HAP-1 (cell line): ENCODE measurements around the gene RAB27B.
A peak's percentile ranks its signal among the peaks of the same experiment; 100 is the strongest.

Experiments
- DNase-seq, 2 experiments: peaks; one replicate each; pipeline ENCODE4 v3.0.0-alpha.2; 2016 to 2020; ENCODE audit warnings: low spot score in 2 of 2
- H3K27me3 ChIP-seq: fragments of 250-450 bp; sonication (Bioruptor Pico); 2 replicates; pipeline ENCODE4 v1.5.1; 2020; ENCODE audit warnings: low read depth, mild to moderate bottlenecking, moderate library complexity
- H3K36me3 ChIP-seq: fragments of 250-450 bp; sonication (Bioruptor Pico); replicated peaks from 2 replicates; pipeline ENCODE4 v1.5.1; 2020; ENCODE audit warnings: mild to moderate bottlenecking
- H3K4me1 ChIP-seq: fragments of 250-450 bp; sonication (Bioruptor Pico); 2 replicates; pipeline ENCODE4 v1.5.1; 2020; ENCODE audit warnings: mild to moderate bottlenecking
- H3K4me3 ChIP-seq: fragments of 250-450 bp; sonication (Bioruptor Pico); 2 replicates; pipeline ENCODE4 v1.5.1; 2020; ENCODE audit warnings: mild to moderate bottlenecking, moderate library complexity
- H3K9me3 ChIP-seq: fragments of 250-450 bp; sonication (Bioruptor Pico); 2 replicates; pipeline ENCODE4 v1.5.1; 2020; ENCODE audit warnings: mild to moderate bottlenecking, moderate library complexity
- in situ Hi-C: fragments of 300-500 bp; cut with MboI; formaldehyde crosslinking; loops from 3 replicates; pipeline ENCODE4 v1.14.3; 2020; ENCODE audit warnings: low sequenced_read_pairs, inconsistent platforms, mixed read lengths

The RAB27B gene, protein sequence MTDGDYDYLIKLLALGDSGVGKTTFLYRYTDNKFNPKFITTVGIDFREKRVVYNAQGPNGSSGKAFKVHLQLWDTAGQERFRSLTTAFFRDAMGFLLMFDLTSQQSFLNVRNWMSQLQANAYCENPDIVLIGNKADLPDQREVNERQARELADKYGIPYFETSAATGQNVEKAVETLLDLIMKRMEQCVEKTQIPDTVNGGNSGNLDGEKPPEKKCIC

DNA sequence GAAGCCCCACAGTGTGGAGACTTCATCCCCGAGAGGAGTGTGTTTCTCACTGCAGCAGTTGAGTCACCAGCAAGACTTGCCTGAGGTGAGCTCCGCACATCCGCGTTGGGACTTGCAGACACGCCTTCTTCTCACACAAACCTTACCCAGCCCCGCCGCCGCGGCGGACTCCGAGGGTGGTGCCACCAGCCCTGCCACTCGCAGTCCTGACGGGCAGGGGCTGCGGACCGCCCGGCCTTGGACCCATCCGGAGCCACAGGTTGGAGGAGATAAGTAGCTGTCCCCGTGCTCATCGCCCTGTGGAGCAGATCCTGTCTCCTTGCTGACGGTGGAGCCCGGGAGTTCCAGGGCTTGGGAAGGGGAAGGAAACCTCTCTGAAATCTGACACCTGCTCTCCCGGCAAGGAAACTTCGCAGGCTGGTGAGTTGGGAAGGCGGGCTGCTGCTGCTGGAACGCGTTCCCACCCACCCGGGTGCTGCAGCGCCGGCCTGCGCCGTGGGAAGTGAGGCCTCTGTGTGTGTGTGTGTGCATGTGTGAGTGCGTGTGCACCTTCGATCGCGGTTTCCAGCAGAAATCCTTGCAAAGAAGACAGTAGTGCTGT lies at the start of gene RAB27B:
RAB27B (plus strand) TSS at position 197 of the 601 bp plus-strand sequence. CDS start 49,109 bp downstream, outside the sequence.
- H3K27me3 ChIP-seq, result no peaks in the 10 kb centered on the region
- in situ Hi-C loops, result no loop called here
- peak within 1 kb of the TSS; percentile 14; the same call in 1 of the 2 replicates for H3K4me3 ChIP-seq
- H3K9me3 ChIP-seq, result no peaks in the 10 kb centered on the region
- DNase-seq, result peak; percentile 65 to 76
- no peaks in the 10 kb centered on the region for H3K36me3 ChIP-seq
- H3K4me1 ChIP-seq, result peaks cover 5% of the 10 kb centered on the region

DNA sequence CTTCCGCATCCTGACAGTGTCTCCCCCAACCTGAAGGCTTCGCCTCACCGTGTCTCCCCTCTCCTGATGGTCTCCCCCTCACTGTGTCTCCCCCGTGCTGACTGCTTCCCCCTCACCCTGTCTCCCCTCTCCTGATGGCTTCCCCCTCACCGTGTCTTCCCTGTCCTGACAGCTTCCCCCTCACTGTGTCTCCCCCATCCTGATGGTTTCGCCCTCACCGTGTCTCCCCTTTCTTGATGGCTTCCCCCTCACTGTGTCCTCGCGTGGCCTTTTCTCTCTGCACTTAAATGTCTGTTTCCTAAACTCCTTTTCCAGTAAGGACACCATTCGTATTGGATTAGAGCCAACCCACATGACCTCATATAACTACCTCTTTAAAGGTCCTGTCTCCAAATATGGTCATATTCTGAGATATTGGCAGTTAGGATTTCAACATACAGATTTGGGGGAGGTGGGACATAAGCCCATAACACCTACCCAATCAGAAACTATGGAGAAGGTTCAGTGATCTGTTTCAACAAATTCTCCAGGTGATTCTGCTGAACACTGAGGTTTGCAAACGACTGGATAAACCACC lies 47.9 kb upstream of the RAB27B start:
- Histone ChIP-seq H3K4me3 (no peak overlapping the region), H3K27me3 (no peaks in the 10 kb centered on the region), H3K9me3 (no peaks in the 10 kb centered on the region), H3K4me1 (no peaks in the 10 kb centered on the region), H3K36me3 (no peaks in the 10 kb centered on the region)
- in situ Hi-C loops, result no loop called here
- no peak for DNase-seq

DNA sequence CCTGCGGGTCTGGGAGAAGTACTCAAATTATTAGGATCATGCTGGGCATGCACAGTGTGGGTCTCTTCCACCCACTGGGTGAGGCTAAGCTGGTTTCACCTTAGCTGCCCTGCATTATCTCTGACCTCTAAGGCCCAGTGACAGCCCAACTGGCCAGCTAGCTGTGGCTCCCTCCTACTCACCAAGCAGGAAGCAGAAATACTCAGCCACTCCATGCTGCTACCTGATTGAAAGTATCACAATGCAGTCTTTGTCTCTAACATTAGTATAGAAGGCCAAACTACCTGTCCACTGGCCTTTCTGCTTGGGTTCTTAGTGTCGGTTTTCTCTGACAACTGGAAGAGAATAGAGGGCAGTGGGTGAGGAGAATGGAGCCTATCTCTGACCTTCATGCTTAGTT lies 47.3 kb upstream of the RAB27B start:
- no peaks in the 10 kb centered on the region for H3K4me1 ChIP-seq
- H3K27me3 ChIP-seq, result no peaks in the 10 kb centered on the region
- no peaks in the 10 kb centered on the region for H3K36me3 ChIP-seq
- H3K4me3 ChIP-seq, result no peak overlapping the region
- no peak for DNase-seq
- in situ Hi-C loops, result no loop called here
- no peaks in the 10 kb centered on the region for H3K9me3 ChIP-seq

DNA sequence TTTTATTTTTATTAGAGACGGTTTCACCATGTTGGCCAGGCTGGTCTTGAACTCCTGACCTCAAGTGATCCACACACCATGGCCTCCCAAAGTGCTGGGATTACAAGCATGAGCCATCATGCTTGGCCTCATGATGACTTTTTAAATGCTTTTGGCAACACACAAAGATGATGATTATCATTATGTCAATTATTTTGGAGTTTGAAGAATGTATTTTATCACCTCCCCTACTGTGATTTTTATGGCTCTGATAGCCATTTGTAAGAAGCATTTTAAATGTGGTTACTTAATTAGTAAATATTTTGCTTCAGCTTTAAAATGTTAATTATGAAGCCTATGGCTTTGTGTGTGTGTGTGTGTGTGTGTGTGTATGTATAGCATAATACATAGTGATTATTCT lies 45.1 kb upstream of the RAB27B start:
- Histone ChIP-seq H3K27me3 (no peaks in the 10 kb centered on the region), H3K4me1 (no peaks in the 10 kb centered on the region), H3K9me3 (no peaks in the 10 kb centered on the region), H3K36me3 (no peaks in the 10 kb centered on the region), H3K4me3 (no peak overlapping the region)
- no peak for DNase-seq
- in situ Hi-C loops, result no loop called here

DNA sequence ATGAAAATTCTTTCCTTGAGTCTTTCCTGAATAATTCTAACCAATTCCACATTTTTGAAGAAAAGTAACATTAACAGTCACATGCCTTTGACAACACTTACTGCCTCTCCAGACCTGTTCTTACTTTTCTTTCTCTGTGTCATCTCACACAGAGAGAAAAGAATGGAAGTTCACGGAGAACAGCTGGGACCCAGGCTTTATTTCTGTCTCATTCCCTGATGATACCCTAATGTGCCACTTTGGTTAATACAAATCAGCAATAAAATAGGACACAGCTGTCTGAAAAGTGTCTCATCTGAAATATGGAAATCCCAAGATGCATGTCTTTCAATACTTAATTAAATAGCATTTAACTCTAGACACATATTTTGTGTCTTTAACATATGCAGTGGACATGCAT lies 42.1 kb upstream of the RAB27B start:
- no peak for DNase-seq
- H3K4me3 ChIP-seq, result no peak overlapping the region
- H3K9me3 ChIP-seq, result no peaks in the 10 kb centered on the region
- in situ Hi-C loops, result no loop called here
- no peaks in the 10 kb centered on the region for H3K36me3 ChIP-seq
- no peaks in the 10 kb centered on the region for H3K27me3 ChIP-seq
- no peaks in the 10 kb centered on the region for H3K4me1 ChIP-seq

DNA sequence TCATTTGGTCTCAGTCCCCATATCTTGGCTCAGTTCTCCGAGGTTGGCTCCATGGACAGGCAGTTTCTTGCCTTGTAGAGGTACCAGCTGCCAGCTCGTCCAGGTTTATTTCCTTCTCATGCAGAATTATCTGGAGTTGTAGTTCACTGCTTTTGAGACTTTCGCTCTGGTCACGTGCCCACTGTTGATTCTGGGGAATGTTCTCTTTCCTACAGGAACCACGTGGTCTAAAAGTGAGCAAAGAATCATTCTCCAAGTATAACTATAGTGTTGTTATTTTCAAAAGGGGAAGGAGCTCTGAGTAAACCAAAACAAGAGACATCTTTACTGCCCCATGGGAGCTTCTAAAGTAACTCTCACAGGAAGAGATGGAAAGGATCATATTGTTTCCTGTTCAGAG lies 41.2 kb upstream of the RAB27B start:
- in situ Hi-C loops, result no loop called here
- H3K27me3 ChIP-seq, result no peaks in the 10 kb centered on the region
- no peaks in the 10 kb centered on the region for H3K36me3 ChIP-seq
- no peaks in the 10 kb centered on the region for H3K9me3 ChIP-seq
- no peaks in the 10 kb centered on the region for H3K4me1 ChIP-seq
- DNase-seq, result no peak
- no peak overlapping the region for H3K4me3 ChIP-seq

DNA sequence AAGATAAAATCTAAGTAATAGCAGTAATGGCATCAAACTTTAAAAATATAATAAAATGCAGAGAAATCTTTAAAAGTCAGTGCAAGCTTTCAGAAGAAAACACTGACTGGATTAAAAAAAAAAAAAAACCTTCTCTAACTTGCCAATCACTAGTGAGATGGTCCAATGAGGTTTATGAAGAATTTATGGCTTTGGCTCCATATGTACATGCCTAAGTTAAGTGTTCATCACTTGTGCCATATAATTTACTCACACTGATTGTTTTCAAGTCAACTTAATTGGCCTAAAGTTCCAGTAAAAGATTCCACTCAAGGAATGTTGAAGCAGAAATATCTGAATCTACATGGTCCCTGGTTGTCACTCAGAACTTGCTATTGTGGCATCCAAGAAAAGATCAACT lies 40.7 kb upstream of the RAB27B start:
- Histone ChIP-seq H3K27me3 (no peaks in the 10 kb centered on the region), H3K4me1 (no peaks in the 10 kb centered on the region), H3K36me3 (no peaks in the 10 kb centered on the region), H3K4me3 (no peak overlapping the region), H3K9me3 (no peaks in the 10 kb centered on the region)
- DNase-seq, result no peak
- in situ Hi-C loops, result no loop called here

DNA sequence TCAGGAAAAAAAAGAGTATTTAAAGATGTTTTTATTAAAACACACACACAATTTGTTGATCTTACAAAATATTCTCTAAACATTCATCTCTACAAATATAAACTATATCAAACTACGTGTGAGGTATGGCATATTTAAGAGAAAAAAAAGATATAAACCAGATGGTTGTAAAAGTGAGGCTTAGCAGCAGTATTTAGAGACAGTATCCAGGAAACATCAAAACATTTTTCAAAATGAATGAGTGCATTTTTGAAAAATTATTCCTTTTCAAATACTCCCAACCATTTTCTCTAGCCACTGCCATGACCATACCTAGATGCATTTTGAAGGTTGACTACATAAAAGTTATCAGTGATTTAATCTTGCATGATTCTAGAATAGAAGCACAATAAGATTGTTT lies 38.2 kb upstream of the RAB27B start:
- Histone ChIP-seq H3K4me3 (no peak overlapping the region), H3K9me3 (no peaks in the 10 kb centered on the region), H3K36me3 (no peaks in the 10 kb centered on the region), H3K27me3 (no peaks in the 10 kb centered on the region), H3K4me1 (no peaks in the 10 kb centered on the region)
- in situ Hi-C loops, result no loop called here
- no peak for DNase-seq

DNA sequence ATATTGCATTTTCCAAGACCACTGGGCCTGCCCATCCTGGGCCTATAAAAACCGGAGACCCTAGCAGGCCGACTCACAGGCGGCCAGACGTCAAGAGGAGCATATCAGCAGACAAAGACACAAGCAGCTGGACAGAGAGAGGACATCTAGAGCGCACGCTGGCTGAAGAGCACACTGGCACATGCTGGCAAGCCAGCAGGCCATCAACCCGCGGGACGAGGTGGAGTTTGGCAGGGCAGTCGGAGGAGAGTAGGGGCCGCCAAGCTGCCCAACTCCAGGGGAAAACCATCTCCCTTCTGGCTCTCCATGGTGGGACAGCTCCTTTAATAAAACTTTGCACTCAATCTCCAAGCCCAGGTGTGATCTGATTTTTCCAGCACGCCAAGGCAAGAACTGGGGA lies 36.6 kb upstream of the RAB27B start:
- no peak for DNase-seq
- Histone ChIP-seq H3K4me1 (no peaks in the 10 kb centered on the region), H3K27me3 (no peaks in the 10 kb centered on the region), H3K36me3 (no peaks in the 10 kb centered on the region), H3K9me3 (no peaks in the 10 kb centered on the region), H3K4me3 (no peak overlapping the region)
- in situ Hi-C loops, result no loop called here

DNA sequence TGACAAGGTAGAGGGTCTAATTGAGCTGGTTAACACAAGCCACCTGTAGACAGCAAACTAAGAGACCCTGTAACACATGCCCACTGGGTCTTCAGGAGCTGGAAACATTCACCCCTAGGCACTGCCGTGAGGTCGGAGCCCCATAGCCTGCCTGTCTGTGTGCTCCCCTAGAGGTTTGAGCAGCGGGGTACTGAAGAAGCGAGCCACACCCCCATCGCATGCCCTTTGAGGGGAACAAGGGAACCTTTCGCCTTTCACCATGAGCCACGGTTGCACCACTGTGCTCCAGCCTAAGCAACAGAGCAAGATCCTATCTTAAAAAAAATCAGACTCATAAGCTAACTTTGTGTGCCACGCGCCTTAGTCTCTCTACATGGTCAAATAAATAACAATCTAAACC lies 36.2 kb upstream of the RAB27B start:
- no peaks in the 10 kb centered on the region for H3K27me3 ChIP-seq
- in situ Hi-C loops, result no loop called here

DNA sequence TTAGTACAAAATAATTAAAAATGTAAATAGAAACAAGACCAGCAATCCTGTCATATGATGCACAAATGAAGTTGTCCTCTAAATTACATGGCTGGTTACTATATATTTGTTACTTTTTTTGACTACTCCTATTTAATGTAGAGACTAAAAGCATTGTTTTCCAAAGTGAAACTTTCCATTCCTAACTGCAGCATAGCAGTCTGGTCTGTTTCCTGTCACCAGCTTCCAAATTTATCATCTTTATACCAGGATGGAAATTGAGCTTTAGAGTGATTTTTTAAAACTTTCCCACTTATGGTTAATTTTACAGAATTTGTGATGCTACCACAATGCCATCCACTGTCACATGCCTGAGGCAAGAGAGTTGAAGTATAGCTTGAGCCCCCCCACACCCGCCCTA lies 33.5 kb upstream of the RAB27B start:
- Histone ChIP-seq H3K9me3 (no peaks in the 10 kb centered on the region), H3K27me3 (no peaks in the 10 kb centered on the region), H3K4me3 (no peak overlapping the region), H3K36me3 (no peaks in the 10 kb centered on the region), H3K4me1 (no peaks in the 10 kb centered on the region)
- no peak for DNase-seq
- in situ Hi-C loops, result no loop called here

More for the DNA sequence above, 36.2 kb upstream of the RAB27B start:
- no peaks in the 10 kb centered on the region for H3K9me3 ChIP-seq
- no peaks in the 10 kb centered on the region for H3K36me3 ChIP-seq
- H3K4me1 ChIP-seq, result no peaks in the 10 kb centered on the region
- DNase-seq, result no peak
- H3K4me3 ChIP-seq, result no peak overlapping the region

DNA sequence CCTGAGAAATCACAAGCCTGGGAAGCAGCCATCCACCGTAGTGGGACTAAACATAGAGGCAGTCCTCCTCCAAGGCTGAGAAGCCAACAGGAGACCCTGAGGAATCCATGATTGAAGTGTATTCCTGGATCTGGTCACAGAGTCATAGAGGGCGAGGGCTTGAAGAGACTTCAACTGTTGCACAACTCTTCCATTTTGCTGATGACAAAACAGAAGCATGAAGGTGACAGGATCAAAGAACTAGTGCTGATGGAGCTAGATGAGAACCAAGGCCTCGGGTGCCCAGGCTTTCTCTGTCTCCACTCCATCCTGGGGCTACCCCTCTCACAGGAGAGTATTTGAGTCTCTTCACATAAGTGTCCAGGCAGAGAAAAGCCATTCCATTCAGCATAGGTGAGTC lies 30.1 kb upstream of the RAB27B start:
- no peak overlapping the region for H3K4me3 ChIP-seq
- no peaks in the 10 kb centered on the region for H3K9me3 ChIP-seq
- no peaks in the 10 kb centered on the region for H3K36me3 ChIP-seq
- in situ Hi-C loops, result no loop called here
- no peaks in the 10 kb centered on the region for H3K4me1 ChIP-seq
- no peak for DNase-seq
- no peaks in the 10 kb centered on the region for H3K27me3 ChIP-seq

DNA sequence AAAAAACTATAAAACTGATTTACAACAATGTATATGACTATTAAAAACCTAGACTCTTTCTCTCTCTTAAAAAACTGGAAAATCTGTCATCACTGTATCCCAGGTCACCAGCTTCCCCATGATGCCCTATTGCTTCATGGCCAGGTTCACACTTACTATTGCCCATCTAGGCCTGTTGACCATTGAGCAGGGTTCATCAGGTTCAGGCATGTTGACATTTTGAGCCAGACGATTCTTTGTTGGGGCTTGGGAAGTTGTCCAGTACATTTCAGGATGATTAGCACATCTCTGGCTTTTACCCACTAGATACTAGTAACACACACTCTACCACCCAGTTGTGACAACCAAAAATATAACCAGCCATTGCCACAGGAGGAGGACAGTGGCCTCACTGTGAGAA lies 26.9 kb upstream of the RAB27B start:
- in situ Hi-C loops, result no loop called here
- Histone ChIP-seq H3K36me3 (no peaks in the 10 kb centered on the region), H3K27me3 (no peaks in the 10 kb centered on the region), H3K4me3 (no peak overlapping the region), H3K9me3 (no peaks in the 10 kb centered on the region), H3K4me1 (no peaks in the 10 kb centered on the region)
- no peak for DNase-seq

DNA sequence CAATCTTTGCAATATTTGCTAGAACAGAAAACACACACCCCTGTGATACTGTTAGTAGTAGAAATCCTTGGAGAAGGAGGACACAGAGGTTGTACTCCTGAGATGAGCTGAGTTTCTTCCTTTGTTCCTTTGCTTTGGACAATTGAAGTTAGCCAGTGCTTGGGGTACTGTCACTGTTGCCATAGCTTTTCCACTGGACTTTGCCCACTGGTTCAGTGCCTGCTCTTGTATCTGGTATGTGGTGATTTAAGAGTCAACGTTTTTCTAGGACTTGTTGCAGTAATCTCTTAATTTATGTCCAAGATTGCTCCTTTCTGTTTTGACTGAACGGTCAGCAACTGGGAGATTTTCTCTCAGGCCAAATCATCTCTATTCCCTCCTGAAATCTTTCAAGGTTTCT lies 26.1 kb upstream of the RAB27B start:
- in situ Hi-C loops, result no loop called here
- no peaks in the 10 kb centered on the region for H3K4me1 ChIP-seq
- DNase-seq, result no peak
- H3K9me3 ChIP-seq, result no peaks in the 10 kb centered on the region
- no peaks in the 10 kb centered on the region for H3K27me3 ChIP-seq
- no peak overlapping the region for H3K4me3 ChIP-seq
- no peaks in the 10 kb centered on the region for H3K36me3 ChIP-seq
